NCI-H748 treated with DMSO at 0.1 percent for 48 hours (cell line): ENCODE measurements around the gene UMODL1.

ENCODE experiments used
- DNase-seq: peaks from one replicate; lab custom pipeline; 2025; lab: John Stamatoyannopoulos, UW

The UMODL1 gene

GRCh38 chr21:42130441-42130840 is 59.3 kb downstream of the UMODL1 start:
- DNase-seq: no peak

- DNase-seq: no peak
These were observed 61.1 kb downstream of the UMODL1 start for GRCh38 chr21:42132183-42132582.

GRCh38 chr21:42133131-42133530 is 62.0 kb downstream of the UMODL1 start:
- no peak for DNase-seq

- DNase-seq: no peak
These were observed 64.4 kb downstream of the UMODL1 start for GRCh38 chr21:42135386-42136052.

- no peak for DNase-seq
These were observed 66.2 kb downstream of the UMODL1 start for GRCh38 chr21:42137191-42137904.

GRCh38 chr21:42140196-42140934 is 69.2 kb downstream of the UMODL1 start:
- no peak for DNase-seq

- no peak for DNase-seq
These were observed 70.5 kb downstream of the UMODL1 start for GRCh38 chr21:42141643-42142042.

GRCh38 chr21:42142141-42142540 is 71.0 kb downstream of the UMODL1 start:
- no peak for DNase-seq

- DNase-seq: no peak
These were observed 71.5 kb downstream of the UMODL1 start for GRCh38 chr21:42142627-42143026.

- DNase-seq: no peak
These were observed 72.0 kb downstream of the UMODL1 start for GRCh38 chr21:42143111-42143510.

GRCh38 chr21:42144221-42144620 is 73.1 kb downstream of the UMODL1 start:
- DNase-seq: no peak

- no peak for DNase-seq
These were observed 73.8 kb downstream of the UMODL1 start for GRCh38 chr21:42144679-42145568.

- peak; percentile 54 for DNase-seq
These were observed 74.6 kb downstream of the UMODL1 start for GRCh38 chr21:42145569-42146272.

- DNase-seq: no peak
These were observed 75.2 kb downstream of the UMODL1 start for GRCh38 chr21:42146273-42146805.

GRCh38 chr21:42146821-42147220 is 75.7 kb downstream of the UMODL1 start:
- DNase-seq: no peak

GRCh38 chr21:42147386-42148020 is 76.4 kb downstream of the UMODL1 start:
- no peak for DNase-seq

GRCh38 chr21:42148097-42148496 is 77.0 kb downstream of the UMODL1 start:
- no peak for DNase-seq

GRCh38 chr21:42148584-42148983 is 77.5 kb downstream of the UMODL1 start:
- DNase-seq: no peak

GRCh38 chr21:42149656-42150473 is 78.7 kb downstream of the UMODL1 start:
- no peak for DNase-seq
